Measurements from ENCODE around the gene AKAIN1. TPM values are rescaled to one million over a fixed set of nuclear protein-coding genes. Genes with fewer than 3 reads are reported as not detected.
A peak's percentile ranks its signal among the peaks of the same experiment; 100 is the strongest.

Gene AKAIN1
- total and polyA plus RNA-seq, 12 donors, result 0.28 to 9.7 (median 3.8) TPM; not detected in 4

- no peaks in the 10 kb centered on the region for H3K9me3 ChIP-seq (replicated peaks in 1 of 3)
- no peaks in the 10 kb centered on the region for H3K27me3 ChIP-seq
- TF ChIP-seq CTCF (IDR thresholded peaks at IDR 0.05) (no peak), POLR2A (IDR thresholded peaks at IDR 0.05) (no peak)
- intact Hi-C loops (cut with DNase I), result no loop called here
- H3K36me3 ChIP-seq (replicated peaks in 1 of 2), result no peaks in the 10 kb centered on the region
- no peaks in the 10 kb centered on the region for H3K4me1 ChIP-seq (replicated peaks in 1 of 2)
- no peak for DNase-seq
- H3K4me3 ChIP-seq, result no peak overlapping the region
- no peak overlapping the region for H3K27ac ChIP-seq
Observed at GRCh38 chr18:5110266-5110665, 86.8 kb downstream of the AKAIN1 start.

GRCh38 chr18:5107988-5108387, 89.1 kb downstream of the AKAIN1 start:
- no peak for DNase-seq
- Histone ChIP-seq H3K4me1 (replicated peaks in 1 of 2) (no peaks in the 10 kb centered on the region), H3K27ac (no peak overlapping the region), H3K4me3 (no peak overlapping the region), H3K9me3 (replicated peaks in 1 of 3) (no peaks in the 10 kb centered on the region), H3K36me3 (replicated peaks in 1 of 2) (no peaks in the 10 kb centered on the region), H3K27me3 (no peaks in the 10 kb centered on the region)
- TF ChIP-seq POLR2A (IDR thresholded peaks at IDR 0.05), result no peak
- TF ChIP-seq CTCF (IDR thresholded peaks at IDR 0.05), result no peak
- intact Hi-C loops (cut with DNase I), result no loop called here
- WGBS, 4 donors, result 7 to 15% (median 13%) methylated on average over 2 of the region's 2 CpGs

GRCh38 chr18:5106730-5107129, 90.3 kb downstream of the AKAIN1 start:
- Histone ChIP-seq H3K4me1 (replicated peaks in 1 of 2) (no peaks in the 10 kb centered on the region), H3K36me3 (replicated peaks in 1 of 2) (no peaks in the 10 kb centered on the region), H3K9me3 (replicated peaks in 1 of 3) (no peaks in the 10 kb centered on the region), H3K4me3 (no peak overlapping the region), H3K27ac (no peak overlapping the region), H3K27me3 (no peaks in the 10 kb centered on the region)
- no peak for DNase-seq
- 36 to 50% (median 42%) methylated on average over 1 of the region's 1 CpG for WGBS, 4 donors
- peak in 2 of 6 experiments; percentile 12 to 30 for TF ChIP-seq CTCF (IDR thresholded peaks at IDR 0.05)
- no peak for TF ChIP-seq POLR2A (IDR thresholded peaks at IDR 0.05)
- intact Hi-C loops (cut with DNase I), result no loop called here

GRCh38 chr18:5104246-5104645, 92.8 kb downstream of the AKAIN1 start:
- Histone ChIP-seq H3K9me3 (replicated peaks in 1 of 3) (no peaks in the 10 kb centered on the region), H3K36me3 (replicated peaks in 1 of 2) (no peaks in the 10 kb centered on the region), H3K4me3 (no peak overlapping the region), H3K27ac (no peak overlapping the region), H3K27me3 (no peaks in the 10 kb centered on the region), H3K4me1 (replicated peaks in 1 of 2) (no peaks in the 10 kb centered on the region)
- no peak for DNase-seq
- WGBS, 4 donors, result 48 to 72% (median 63%) methylated on average over 3 of the region's 3 CpGs
- no peak for TF ChIP-seq POLR2A (IDR thresholded peaks at IDR 0.05)
- TF ChIP-seq CTCF (IDR thresholded peaks at IDR 0.05), result no peak
- intact Hi-C loops (cut with DNase I), result no loop called here

Measured in adrenal gland (tissue), 12 donors.